NCI-H2196 (cell line): Measurements from ENCODE around the gene ARHGAP27.

Source experiments
- DNase-seq: peaks from one replicate; lab custom pipeline; 2025; ENCODE audit not compliant: unreplicated experiment; lab: John Stamatoyannopoulos, UW

ARHGAP27 gene

DNA sequence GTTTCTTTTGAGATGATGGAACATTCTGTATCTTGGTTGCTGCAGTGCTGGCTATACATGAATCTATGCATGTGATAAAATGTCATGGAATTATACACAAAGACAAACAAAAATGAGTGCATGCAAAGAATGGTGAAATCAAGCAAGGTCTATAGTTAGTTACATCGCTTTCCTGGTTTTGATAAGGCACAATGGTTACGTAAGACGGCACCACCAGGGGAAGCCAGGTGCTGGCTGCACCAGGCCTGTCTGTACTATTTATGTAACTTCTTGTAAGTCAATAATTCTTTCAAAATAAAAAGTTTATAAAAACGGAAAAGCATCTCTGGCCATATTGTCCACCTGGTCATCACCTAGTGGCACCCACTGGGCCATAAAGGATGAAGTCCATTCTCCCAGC, 46.5 kb downstream of the ARHGAP27 start:
- no peak for DNase-seq

DNA sequence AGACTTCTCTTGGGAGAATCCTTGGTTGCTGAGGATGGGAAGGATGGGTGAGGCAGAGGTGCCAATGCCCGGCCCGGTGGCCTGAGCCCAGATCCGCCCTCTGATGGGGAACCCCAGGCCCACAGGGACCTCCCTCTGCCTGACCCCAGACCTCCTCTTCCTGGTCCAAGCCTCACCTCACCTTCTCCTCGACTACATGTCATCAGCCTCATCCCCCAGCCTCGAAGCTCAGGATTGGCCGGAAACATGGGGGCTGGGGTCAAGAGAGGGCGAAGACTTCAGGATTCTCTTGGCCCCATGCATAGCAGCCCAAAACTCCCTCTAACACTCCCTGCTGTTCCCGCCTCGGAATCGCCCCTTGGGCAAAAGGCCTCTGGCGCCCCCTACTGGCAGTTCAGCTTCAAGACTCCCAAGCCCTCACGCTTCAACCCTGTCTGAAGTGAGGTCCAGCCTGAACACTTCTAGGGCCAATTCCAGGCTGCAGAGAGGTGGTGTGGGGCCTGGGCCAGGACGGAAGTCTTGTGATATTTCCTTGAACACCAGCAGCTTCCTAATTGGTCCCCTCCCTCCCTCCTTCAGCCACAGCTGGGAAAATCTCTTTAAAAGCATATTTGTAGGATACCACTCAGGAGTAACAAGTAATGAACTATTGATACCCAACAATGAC, 47.2 kb downstream of the ARHGAP27 start:
- DNase-seq, result peak; percentile 92

DNA sequence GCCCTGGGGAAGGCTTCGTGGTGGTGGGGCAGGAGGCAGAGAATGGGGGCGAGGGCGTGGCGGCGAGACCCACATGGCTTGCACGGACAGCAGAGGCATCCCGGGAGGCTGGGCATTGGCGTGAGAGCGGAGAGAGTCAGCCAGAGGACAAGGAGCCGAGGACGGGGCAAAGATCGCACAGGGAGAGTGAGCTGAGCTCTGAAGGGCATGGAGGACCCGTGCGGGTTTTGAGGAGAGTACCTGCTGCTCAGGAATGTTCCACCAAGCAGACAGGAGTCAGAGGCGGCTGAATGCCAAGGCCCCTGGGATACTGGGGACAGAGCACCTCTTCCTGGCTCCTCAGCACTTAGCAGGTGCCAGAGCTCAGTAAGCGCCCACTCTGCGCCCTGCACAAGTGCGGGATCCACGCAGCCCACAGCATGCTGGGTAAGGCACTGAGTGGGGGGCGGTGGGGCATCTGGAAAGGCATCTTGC, 47.8 kb downstream of the ARHGAP27 start:
- no peak for DNase-seq

DNA sequence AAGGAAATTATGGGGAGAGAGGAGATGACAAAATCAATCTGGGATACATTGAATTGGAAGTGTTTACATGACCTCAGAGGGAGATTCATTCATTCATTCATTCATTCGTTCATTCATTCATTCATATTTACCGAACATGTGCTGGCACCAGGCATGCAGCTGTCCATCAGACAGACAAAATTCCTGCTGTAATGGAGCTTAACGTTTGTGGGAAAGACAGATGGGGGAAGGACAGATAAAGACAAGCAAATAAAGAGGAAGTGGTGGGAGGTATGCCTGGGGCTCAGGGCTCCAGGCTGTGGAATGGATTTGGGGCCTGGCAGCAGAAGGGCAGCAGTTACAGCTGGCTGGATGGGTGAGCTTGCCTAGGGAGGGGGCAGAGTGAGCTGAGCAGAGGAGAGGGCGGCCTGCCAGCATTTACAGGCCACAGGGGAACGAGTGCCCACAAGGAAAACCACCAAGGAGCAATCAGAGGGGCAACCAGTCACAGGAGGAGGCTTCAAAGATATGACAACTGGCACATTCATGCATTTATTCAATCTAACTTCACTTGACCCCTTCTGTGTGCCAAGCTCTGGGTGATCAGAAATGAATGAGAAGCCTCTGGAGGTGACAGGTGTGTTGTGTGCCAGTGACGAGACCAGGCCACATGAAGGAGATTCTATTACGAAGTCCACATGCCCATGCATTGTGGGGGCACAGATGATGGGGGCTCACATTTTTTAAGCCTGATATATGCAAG, 48.5 kb downstream of the ARHGAP27 start:
- DNase-seq, result no peak

DNA sequence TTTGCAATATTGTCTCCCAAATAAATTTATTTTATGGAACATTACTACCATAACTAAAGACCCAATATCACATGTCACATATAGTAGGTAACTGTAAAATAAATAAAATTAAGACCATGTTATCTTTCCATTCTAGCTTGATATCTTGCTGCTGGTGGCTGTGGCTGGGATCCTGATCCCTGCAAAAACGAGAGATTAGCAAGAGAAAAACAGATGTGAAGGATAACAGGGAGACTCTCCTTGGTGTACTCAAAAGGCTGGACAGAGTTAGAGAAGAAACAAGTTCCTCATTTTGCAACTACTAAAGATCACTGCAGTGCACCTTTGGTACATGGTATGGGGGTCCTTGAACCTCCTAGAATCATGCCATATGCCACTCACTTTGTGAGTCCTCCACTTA, 49.7 kb downstream of the ARHGAP27 start:
- no peak for DNase-seq

DNA sequence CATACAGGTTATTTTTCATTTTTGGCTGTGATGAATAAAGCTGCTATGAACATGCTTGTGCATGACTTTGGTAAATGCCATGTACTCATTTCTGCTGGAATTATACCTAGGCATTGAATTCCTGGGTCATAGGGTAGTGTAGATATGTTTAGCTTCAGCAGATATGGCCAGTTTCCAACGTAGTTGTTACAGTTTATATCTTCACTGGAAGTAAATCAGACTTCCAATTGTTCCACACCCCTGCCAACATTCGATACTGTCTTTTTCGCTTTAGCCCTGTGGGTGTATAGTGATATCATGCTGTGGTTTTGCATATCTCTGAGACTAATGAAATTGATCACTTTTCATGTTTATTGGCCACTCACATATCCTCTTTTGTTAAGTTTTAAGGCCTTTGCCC, 50.4 kb downstream of the ARHGAP27 start:
- no peak for DNase-seq

DNA sequence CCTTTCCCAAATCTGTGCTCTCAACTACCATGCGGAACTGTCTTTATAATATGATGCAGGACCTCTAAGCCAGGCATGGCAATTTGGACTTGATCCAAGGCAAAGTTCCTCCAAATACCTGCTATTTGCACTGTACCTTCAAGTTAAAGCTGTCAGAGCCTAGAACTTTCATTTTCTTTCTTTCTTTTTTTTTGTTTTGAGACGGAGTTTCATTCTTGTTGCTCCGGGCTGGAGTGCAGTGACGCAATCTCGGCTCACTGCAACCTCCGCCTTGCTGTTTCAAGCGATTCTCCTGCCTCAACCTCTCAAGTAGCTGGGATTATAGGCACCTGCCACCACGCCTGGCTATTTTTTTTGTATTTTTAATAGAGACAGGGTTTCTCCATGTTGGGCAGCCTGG, 51.7 kb downstream of the ARHGAP27 start:
- DNase-seq, result no peak

DNA sequence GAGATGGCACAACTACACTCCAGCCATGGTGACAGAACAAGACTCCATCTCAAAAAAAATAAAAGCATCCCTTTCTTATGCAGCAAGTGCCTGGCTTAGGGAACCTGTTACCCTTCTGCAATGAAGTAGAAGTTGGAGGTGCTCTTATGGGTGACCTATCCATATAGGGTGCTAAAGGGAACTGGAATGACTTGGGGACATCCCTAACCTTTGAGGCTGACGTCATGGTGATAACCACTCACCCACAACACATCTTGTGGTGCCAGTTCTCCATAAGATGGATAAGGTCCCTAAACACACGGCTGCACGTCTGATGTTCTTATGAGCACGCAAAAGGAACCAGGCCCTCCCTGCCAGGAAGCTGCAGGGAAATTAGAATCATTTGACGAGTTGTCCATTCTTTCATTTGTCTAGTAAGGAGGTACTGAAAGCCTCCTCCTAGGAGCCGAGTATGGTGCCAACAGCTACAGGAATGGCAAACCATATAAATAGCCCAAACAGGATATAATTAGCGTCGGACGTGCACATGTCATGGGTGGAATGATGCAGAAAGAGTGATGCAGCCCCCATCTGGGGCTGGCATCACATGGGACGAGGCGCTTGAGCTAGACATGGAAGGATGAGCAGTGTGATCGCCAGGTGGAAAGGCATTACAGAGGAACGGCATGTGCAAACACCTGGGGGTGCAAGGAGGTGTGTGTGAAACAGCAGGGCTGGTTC, 52.5 kb downstream of the ARHGAP27 start:
- no peak for DNase-seq

DNA sequence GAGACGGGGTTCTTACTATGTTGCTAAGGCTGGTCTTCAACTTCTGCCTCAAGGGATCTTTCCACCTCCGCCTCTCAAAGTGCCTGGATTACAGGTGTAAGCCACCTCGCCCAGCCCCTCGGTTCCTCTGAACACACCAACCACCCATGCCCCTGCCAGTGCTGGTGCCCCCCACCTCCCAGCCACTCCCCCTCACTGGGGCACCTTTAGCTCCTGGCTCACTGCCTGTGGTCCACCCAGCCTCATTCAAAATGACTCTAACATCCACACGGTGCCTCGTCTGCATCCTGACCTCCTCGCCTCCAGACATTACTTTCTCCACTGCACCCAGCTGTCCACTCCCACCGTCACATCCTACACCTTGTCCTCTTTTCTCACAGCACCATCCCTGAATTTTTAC, 55.3 kb downstream of the ARHGAP27 start:
- no peak for DNase-seq

DNA sequence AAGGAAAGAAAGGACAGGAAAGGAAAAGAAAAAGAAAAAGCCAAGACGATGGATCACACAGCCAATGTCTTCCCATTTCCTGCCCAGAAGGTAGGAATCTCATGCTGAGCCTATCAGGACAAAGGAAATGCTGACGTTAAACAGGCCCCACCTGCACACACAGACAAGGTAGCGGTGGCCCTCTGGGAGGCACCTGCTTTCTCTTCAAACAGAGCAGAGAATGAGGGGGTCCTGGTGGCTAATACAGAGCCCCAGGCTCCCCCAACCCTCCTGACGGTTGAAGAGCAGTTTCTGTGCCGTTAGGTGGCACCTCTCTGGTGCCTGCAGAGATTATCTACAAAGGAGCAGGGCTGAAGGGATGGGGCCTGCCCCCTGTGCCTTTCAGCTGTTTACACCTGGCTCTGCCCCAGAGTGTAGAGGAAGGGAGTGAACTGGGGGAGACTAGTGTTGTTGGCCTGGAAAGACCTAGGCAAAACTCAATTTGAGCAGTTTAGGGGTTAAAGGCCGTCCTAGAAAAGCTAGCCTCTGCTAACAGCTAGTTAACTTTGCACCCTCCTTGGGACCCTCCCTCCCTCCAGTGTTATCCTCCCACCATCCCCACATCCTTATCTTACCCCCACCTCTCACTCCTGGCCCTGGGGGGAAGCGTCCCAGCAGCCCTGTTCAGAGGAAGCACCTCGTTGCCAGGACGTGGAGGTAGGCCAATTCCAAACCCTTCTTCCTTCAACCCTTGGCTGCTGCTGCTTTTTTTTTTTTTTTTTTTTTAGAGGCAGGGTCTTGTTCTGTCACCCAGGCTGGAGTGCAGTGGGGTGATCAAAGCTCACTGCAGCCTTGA, 56.3 kb downstream of the ARHGAP27 start:
- DNase-seq, result no peak

DNA sequence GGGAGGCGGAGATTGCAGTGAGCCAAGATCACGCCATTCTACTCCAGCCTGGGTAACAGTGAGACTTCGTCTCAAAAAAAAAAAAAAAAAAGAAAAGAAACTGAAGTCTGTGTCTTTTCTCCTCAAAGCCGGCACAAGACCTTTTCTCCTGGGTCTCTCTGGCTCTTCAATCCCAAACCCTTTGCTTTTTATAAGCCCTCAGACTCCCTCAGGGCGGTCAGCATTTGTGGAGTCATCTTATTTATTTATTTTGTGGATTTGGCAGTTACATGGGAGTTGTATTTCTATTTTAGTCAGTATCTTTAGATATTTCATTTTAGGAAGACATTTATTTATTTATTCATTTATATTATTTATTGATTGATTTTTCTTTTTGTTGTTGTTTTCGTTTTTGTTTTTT, 58.2 kb downstream of the ARHGAP27 start:
- DNase-seq, result no peak

DNA sequence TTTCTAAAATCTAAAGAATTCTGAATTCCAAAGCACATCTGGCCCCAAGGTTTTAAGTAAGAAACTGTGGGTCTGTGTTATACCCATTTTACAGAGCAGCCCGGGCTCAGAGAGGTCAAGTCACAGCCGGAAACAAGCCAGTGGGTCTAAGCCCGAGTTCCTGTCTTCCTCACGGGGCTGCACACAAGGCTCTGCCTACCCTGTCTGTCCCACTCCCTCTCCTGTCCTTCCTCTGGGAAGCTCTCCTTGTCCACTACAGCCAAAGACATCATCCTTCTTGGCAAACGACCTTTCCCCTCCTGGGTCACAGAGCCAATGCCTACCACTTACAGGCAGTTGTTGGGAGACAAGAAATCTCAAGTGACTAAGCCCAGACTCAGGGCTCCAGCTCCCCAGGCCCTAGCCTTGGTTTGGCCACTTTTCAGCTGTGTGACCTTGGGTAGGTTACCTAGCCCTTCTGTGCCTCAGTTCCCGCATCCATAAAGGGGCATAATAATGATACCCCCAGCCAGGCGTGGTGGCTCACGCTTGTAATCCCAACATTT, 60.3 kb downstream of the ARHGAP27 start:
- no peak for DNase-seq

DNA sequence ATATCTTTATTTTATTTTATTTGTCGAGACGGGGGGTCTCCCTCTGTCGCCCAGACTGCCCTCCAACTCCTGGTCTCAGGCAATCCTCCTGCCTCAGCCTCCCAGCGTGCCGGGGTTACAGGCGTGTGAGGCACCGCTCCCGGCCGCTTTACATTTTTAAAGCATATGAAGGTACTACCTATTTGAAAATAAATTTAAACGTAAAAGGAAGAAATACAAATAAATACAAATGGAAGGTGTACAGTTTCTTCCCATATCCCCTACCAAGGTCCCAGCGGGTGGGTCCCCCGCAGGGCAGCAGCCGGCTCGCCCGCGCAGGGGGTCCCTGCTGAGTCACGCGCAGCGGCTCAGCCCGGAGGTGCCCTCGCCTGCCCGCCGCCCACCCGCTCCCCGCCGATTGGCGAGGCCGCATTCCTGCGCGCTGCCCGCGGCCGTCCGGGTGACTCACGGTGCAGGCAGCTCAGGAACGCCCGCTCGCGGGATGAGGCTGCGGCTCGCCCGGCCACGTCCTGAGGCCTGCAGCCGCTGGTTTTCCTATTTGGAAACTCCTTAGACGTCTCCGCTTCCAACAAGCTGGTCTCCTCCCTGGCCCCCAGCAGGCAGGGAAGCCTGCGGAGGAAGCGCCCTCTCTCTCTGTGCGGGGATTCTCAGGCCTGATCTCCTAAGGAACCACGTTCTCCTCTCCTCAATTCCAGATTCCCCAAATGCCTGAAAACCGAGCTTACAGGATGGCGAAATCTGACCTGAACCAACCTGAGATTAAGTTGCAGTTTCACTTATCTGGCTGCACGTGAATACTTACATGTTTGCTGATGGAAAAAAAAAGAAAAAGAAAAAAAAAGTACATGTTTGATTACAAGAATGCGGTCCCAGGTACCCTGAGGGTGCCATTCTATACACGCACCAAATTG, 61.0 kb downstream of the ARHGAP27 start:
- DNase-seq, result no peak

DNA sequence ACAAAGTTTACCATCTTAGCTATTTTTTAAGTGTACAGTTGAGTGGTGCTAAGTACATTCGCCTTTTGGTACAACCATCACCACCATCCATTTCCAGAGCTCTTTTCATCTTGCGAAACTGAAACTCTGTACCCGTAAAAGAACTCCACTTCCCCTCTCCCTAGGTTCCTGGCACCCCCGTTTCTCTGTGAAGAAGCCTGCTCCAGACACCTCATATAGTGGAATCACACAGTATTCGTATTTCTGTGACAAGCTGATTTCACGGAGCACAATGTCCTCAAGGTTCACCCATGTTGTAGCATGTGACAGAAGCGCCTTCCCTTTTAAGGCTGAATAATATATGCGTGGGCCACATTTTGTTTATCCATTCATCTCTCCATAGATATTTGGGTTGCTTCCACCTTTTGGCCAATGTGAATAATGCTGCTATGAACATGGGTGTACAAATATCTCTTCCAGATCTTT, 61.7 kb downstream of the ARHGAP27 start:
- DNase-seq, result no peak

DNA sequence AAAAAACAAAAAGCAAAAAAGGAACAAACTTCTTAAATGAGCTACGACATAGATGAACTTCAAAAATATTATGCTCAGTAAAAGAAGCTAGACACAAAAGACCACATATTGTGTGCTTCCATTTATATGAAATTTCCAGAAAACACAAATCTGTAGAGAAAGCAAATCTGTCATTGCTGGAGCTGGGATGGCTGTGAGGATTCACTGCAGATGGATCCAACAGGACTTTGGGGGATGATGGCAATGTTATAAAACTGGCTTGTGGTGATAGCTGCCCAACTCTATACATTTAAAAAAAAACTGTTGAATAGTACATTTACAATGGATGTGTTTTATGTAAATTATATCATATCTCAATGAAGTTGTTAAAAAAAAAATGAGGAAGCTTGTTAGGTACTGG, 63.2 kb downstream of the ARHGAP27 start:
- no peak for DNase-seq

DNA sequence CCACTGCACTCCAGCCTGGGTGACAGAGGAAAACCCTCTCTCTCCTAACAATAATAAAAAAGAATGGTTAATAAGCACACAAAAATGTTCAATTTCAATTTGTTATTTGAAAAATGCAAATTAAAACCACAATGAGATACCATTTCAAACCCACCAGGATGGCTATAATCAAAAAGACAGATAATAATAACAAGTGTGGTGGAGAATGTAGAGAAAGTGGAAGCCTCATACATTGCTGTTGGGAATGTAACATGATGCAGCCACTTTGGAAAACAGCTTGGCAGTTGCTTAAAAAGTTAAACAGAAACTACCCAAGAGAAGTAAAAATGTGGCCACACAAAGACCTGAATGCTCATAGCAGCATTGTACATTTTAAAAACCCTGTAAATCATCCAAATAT, 64.0 kb downstream of the ARHGAP27 start:
- no peak for DNase-seq

DNA sequence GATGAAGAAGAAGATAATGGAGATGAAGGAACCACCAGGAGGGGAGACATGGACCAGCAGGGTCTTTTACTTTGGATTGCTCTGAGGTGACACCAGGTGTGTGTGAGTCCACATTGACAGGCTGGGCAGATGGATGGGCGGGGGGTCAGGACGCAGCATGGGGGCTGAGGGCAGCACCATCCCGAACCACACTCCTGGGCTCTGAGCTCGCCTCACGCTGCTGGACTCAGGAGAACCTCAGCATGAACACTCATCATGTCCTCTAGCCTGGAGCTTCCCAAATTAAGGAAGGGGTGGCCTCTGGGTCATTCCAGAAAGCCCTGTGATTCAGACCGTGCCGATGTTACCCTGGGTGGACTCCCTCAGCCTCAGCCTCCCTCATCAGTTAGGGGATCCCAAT, 65.5 kb downstream of the ARHGAP27 start:
- no peak for DNase-seq

DNA sequence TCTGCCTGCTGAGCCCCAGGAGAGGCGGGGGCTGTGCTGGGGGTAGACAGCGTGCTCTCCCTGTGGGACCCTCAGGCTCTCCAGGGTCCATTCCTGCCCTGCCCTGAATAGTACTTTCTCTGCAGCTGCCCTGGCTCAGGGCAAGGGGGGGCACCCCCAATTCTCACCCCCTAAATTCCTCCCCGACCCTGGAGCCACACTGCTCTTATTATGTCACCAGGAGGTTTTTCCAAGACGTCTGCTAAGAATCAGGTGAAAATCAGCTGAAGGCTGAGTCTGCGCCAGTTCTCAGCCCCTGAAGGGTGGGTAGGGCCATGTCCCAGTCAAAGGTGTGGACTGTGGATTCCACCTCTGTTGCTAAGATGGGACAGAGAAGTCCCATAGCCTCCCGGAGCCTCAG, 66.0 kb downstream of the ARHGAP27 start:
- no peak for DNase-seq

DNA sequence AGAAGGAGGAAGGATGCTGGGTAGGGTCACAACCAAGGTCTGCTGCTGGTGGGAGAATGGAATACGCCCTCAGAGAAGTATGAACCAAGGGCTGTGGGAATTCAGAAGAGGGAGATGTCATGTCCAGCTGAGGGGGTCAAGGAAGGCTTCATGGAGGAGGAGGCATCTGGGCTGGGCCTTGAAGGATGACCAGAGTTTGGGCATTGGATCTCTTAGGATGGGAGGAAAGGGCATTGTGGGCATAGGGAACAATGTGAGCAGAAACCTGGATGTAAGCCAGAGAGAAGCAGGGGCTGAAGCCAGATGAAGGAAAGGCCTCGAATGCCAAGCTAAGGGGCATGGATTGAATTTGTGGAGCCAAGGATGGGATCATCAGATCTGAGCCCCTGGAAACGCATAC, 66.6 kb downstream of the ARHGAP27 start:
- no peak for DNase-seq
